Kidney epithelial cell (primary cell): ENCODE results near the gene KIFC1. TPM values are rescaled to one million over a fixed set of nuclear protein-coding genes. Genes with fewer than 3 reads are reported as not detected.
"Not testable (repeated sequence)": the region's sequence is repeated elsewhere in the genome, so short reads cannot be mapped to it uniquely, and the experiment has no call there.

Experiments
- DNase-seq: peaks from one replicate; pipeline ENCODE4 v3.0.0-alpha.2; 2010; ENCODE audit warnings: low read depth
- H3K27me3 ChIP-seq: 2 replicates; pipeline ENCODE4 v1.6.0; 2011; ENCODE audit warnings: low read length; ENCODE audit not compliant: control insufficient read depth, insufficient read depth
- H3K36me3 ChIP-seq: 2 replicates; pipeline ENCODE4 v1.5.1; 2011; ENCODE audit warnings: low read length; ENCODE audit not compliant: control insufficient read depth, insufficient read depth
- H3K4me3 ChIP-seq: 2 replicates; pipeline ENCODE4 v1.5.1; 2011; ENCODE audit warnings: low read depth, mild to moderate bottlenecking, control low read depth, low read length
- total RNA-seq: library from RNA; depleted of rRNA; stranded (reverse); fragments of >200 nt; gene quantifications from 2 replicates; pipeline ENCODE4 v1.2.3, GENCODE V29; 2015
- TF ChIP-seq, protein P1 (sequence below): IDR thresholded peaks from 2 replicates; pipeline ENCODE4 v1.5.1; 2011; ENCODE audit warnings: mild to moderate bottlenecking, moderate library complexity, low read length, control low read depth, inconsistent platforms; ENCODE audit not compliant: insufficient read depth, poor library complexity, severe bottlenecking

Gene KIFC1
- total RNA-seq, 1 donor from 2014 or later = 8.4 TPM

DNA sequence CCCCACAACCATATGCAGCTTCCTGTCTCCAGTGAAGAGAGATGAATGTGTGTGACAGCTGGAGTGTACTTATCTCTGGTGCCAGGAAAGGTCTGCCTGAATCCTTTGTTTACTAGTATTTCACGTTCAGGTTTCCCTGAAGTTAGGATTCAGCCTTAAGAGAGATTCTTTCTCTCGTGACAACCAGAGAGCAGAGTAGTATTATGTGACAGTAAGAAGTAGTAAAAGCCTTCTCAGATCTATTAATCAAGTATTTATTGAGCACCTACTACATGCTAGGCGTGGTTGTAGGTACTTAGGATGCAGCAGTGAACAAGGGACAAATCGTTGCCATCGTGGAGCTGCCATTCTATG is 949 bp downstream of the KIFC1 start:
- Histone ChIP-seq H3K4me3 (peak overlapping the region; percentile 99), H3K36me3 (no peaks in the 10 kb centered on the region), H3K27me3 (no peaks in the 10 kb centered on the region)
- TF ChIP-seq, protein P1, sequence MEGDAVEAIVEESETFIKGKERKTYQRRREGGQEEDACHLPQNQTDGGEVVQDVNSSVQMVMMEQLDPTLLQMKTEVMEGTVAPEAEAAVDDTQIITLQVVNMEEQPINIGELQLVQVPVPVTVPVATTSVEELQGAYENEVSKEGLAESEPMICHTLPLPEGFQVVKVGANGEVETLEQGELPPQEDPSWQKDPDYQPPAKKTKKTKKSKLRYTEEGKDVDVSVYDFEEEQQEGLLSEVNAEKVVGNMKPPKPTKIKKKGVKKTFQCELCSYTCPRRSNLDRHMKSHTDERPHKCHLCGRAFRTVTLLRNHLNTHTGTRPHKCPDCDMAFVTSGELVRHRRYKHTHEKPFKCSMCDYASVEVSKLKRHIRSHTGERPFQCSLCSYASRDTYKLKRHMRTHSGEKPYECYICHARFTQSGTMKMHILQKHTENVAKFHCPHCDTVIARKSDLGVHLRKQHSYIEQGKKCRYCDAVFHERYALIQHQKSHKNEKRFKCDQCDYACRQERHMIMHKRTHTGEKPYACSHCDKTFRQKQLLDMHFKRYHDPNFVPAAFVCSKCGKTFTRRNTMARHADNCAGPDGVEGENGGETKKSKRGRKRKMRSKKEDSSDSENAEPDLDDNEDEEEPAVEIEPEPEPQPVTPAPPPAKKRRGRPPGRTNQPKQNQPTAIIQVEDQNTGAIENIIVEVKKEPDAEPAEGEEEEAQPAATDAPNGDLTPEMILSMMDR = no peak
- no peak for DNase-seq

DNA sequence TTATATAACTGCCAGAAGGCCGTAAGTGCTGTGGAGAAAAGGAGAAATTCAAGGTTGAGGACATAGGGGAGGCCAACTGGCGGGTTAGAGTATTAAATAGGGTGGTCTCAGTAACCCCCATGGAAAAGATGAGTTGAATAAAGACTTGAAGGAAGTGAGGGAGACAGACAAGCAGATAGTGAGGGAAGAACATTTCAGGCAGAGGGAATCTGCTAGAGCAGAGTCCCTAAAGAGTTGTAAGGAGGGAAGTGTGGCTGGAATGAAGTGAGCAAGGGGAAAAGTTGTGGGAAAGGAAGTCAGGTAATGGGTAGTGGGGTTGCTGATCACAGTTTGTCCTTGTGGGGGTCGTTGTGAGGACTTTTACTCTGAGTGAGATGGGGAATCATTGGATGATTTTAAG is 1.4 kb downstream of the KIFC1 start:
- peak overlapping the region; percentile 99 for H3K4me3 ChIP-seq
- TF ChIP-seq, protein P1 = no peak

DNA sequence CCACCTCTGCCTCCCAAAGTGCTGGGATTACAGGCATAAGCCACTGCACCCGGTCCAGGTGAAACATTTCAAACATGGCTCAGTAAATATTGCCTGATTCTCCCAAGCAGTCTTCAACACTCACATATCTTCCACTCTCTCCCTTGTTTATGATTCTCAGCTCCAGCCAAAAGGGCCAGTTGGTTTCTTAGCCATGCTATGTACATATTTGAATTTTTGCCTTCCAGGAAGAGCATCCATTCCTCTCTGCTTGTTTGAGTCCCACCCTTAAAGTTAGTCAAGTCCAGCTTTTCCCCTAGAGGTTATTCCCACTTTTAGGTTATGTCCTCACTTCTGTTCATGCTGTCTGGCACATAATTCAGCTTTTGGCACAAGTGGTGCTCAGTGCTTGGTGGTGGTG is 5.9 kb downstream of the KIFC1 start:
- Histone ChIP-seq H3K4me3 (no peak overlapping the region), H3K27me3 (no peaks in the 10 kb centered on the region), H3K36me3 (no peaks in the 10 kb centered on the region)
- DNase-seq = no peak
- TF ChIP-seq, protein P1 = no peak

More for the DNA sequence above, 1.4 kb downstream of the KIFC1 start:
- H3K27me3 ChIP-seq = no peaks in the 10 kb centered on the region
- H3K36me3 ChIP-seq = no peaks in the 10 kb centered on the region
- DNase-seq = no peak

DNA sequence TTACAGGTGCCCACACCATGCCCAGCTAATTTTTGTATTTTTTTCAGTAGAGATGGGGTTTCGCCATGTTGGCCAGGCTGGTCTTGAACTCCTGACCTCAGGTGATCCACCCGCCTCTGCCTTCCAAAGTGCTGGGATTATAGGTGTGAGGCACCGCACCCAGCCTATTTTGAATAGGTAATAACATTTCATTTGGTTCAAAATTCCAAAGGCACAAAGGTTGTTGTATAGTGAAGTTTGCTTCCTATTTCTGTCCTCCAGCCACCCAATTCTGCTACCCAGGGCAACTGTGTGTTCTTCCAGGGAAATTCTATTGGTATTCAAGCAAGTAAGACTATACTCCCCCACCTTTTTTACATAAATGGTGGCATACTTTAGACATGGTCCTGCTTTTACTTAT is 7.0 kb downstream of the KIFC1 start:
- H3K27me3 ChIP-seq, H3K36me3 ChIP-seq, DNase-seq, H3K4me3 ChIP-seq: not testable (repeated sequence)

DNA sequence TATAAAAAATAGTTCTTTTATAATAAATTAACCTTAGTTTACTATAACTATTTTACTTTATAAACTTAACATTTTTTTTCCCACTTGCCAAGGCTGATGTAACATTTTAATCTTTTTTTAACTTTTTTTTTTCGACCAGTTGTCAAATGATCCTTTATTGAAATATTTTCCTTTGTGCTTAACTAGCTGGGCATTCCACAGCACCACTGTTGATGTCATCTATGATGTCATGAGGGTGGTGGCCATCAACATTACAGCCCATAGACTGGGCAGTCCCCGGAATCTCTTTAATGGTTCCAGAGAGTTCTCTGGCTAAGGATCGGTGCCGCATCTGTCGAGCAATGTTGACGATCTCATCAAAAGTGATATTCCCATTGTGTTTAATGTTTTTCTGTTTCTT is 8.3 kb downstream of the KIFC1 start:
- not testable (repeated sequence) for H3K27me3 ChIP-seq, DNase-seq, H3K4me3 ChIP-seq, H3K36me3 ChIP-seq

DNA sequence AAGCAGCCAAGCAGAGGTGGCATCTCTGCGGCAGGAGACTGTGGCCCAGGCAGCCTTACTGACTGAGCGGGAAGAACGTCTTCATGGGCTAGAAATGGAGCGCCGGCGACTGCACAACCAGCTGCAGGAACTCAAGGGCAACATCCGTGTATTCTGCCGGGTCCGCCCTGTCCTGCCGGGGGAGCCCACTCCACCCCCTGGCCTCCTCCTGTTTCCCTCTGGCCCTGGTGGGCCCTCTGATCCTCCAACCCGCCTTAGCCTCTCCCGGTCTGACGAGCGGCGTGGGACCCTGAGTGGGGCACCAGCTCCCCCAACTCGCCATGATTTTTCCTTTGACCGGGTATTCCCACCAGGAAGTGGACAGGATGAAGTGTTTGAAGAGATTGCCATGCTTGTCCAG is 13.3 kb downstream of the KIFC1 start:
- H3K36me3 ChIP-seq = peaks cover 6% of the 10 kb centered on the region
- H3K4me3 ChIP-seq = no peak overlapping the region
- DNase-seq = no peak
- no peaks in the 10 kb centered on the region for H3K27me3 ChIP-seq
- TF ChIP-seq, protein P1 = no peak

DNA sequence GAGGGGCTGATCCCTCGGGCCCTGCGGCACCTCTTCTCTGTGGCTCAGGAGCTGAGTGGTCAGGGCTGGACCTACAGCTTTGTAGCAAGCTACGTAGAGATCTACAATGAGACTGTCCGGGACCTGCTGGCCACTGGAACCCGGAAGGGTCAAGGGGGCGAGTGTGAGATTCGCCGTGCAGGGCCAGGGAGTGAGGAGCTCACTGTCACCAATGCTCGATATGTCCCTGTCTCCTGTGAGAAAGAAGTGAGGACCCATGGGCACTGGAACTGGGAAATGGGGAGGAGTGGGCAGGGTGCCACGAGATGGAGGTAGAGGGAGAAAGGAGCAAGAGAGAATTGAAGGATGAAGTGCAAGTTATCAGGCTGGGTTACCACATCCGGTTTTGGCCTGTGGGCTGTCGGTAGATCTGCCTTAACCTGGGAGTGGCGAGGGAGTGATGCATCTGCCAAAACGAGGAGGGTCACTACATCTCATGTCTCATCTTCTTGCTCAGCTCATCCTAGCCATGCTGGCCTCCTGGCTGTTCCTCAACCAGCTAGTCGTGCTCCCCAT is 13.8 kb downstream of the KIFC1 start:
- Histone ChIP-seq H3K36me3 (peaks cover 6% of the 10 kb centered on the region), H3K4me3 (no peak overlapping the region)
- TF ChIP-seq, protein P1 = no peak

More for the DNA sequence above, 13.8 kb downstream of the KIFC1 start:
- DNase-seq = no peak
- no peaks in the 10 kb centered on the region for H3K27me3 ChIP-seq
